ENCODE measurements around the gene P2RX2.

The P2RX2 gene

DNA sequence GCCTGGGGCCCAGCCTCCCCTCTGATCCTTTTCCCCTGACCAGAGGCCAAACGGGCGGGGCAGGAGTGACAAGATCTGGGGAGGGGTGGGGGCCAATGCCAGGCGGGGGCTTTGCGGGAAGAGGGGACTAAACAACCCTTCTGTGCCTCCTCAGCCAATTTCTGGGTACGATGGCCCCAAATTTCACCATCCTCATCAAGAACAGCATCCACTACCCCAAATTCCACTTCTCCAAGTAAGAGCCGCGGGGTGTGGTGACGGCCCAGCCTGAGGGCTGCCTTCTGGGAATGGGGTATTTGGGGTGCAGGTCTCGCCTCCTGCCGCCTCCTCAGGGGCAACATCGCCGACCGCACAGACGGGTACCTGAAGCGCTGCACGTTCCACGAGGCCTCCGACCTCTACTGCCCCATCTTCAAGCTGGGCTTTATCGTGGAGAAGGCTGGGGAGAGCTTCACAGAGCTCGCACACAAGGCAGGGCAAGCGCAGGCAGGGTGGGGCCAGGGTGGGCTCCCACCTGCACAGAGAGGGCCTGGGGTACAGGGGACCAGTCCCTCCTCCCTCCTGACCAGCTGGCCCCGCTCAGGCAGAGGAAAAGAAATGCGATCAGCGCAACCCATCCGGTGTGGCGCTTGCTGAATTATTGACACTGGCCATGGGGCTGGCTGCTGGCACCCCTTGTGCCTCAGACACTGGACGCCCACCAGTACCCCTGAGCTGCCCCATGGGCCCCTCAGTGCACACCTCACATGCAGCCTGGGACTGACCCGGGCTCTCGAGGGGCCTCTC lies 1.7 kb downstream of the P2RX2 start:
- DNase-seq, result no peak

DNA sequence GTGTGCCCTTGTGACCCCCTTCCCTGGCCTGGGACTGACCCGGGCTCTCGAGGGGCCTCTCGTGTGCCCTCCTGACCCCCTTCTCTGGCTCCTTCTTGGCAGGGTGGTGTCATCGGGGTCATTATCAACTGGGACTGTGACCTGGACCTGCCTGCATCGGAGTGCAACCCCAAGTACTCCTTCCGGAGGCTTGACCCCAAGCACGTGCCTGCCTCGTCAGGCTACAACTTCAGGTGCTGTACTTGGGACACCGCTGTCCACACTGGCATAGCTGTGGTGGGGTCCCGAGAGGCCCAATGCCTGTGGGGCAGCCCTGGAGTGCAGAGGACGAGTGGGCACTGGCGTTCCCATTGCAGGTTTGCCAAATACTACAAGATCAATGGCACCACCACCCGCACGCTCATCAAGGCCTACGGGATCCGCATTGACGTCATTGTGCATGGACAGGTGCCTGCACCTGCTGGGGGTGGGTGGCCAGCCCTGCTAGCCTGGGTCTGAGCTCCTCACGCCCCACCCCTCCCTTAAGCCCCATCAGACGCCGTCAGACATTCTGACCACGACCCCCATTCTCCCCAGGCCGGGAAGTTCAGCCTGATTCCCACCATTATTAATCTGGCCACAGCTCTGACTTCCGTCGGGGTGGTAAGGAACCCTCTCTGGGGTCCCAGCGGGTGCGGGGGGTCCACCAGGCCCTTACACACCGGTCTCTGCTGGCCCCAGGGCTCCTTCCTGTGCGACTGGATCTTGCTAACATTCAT lies 2.5 kb downstream of the P2RX2 start:
- no peak for DNase-seq

- no peak for DNase-seq
These were observed 3.3 kb downstream of the P2RX2 start for GRCh38 chr12:132621657-132622435.

- no peak for DNase-seq
These were observed 4.0 kb downstream of the P2RX2 start for GRCh38 chr12:132622437-132623071.

DNA sequence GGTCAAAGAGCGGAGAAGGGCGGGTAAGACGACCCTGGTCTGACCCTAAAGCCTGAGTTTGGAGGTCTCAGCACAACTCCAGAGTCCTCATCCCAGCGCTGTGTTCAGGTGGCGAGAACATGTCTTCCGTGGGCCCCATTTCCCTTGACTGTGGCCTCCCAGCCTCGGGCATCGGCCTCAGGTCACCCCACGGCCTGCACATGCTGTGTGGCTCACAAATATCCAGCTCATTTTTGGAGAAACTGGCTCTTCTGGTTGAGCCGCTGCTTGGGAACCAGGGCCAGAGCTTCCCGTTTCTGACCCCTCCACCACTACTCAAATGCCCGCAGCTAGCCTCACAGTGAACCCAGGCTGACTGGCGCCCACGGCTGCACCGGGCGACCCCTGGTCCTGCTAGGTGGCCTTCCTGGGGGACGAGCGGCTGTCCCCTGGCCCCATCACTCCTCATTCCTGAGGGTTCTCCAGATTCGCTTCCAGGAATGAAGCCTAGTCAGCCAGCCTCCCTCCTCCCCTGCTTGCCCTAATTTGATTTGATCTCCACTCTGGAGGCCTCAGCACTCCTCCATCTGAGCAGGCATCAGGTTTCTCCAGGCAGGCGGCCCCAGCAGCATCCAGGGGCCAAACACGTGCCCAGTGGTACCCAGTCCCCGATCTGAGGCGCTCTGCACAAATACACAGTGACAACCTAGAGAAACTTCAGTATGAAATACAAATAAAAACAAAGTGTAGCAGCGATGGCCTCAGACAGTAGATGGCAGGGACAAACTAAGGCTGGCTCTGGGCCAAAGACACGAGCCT lies 4.7 kb downstream of the P2RX2 start:
- DNase-seq, result no peak

DNA sequence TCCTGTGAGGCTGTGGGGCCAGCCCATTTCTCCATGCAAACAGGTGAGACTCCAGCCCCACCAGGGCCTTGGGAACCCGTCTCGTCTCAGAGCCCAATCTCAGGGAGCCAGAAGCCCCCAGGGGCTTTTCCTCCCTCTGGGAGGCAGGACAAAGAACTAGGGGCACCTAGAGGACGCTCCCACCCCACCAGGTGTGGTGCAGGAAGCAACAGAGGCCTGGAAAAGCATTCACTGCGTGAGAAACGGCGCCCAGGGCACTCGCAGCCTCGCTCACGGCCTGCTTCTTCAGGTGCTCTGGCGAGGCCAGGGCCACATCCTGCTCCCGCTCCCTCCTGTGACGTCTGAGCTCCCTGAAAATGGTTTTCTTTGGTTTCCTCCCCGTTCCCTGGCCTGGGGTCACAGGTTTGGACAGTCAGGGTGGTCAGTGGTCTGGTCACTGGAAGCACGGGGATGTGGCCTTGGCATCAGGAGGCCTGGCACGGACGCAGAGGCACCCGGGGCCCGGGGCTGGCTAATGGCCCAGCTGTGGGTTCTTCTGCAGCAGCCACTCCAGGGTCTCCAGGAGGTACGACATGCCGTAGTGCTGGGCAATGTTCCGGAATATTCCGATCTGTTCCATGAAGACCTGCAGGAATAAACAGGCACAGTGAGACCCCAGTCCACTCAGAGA lies 5.7 kb downstream of the P2RX2 start:
- no peak for DNase-seq

DNA sequence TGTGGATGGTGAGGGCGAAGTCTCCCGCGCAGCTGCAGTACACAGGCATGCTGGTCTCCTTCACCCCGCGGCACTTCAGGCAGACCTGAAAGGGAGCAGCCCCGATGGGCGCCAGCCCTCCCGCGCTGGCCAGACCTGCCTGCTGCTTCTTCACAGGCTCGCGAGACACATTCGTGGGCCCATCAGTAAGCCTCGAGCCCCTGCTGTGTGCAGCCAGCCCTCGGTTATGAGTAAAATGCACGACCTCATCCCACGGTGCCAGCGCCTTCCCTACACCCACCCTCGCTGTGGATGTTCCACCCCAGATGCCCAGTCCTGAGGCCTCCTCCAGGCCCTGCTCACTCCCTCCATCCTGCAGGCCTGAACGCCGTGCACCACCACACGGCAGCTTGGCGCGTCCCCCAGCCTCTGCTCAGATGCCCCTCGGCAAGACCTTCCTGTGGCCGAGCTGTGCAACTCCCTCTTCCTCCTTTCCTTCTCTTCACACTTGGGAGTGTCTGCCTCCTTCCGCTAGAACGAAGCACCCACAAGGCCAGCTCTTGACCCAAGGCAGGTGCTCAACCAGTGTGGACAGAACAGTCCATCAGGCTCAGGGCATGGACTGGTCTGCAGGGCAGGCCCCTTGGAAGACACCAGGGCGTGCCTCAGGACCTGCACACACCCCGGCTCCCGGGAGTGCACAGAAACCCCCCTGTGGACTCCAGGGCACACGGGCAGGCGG lies 6.5 kb downstream of the P2RX2 start:
- no peak for DNase-seq

GRCh38 chr12:132625731-132626430 lies 7.3 kb downstream of the P2RX2 start:
- no peak for DNase-seq

- DNase-seq, result no peak
These were observed 10.8 kb downstream of the P2RX2 start for GRCh38 chr12:132629330-132629729.

DNA sequence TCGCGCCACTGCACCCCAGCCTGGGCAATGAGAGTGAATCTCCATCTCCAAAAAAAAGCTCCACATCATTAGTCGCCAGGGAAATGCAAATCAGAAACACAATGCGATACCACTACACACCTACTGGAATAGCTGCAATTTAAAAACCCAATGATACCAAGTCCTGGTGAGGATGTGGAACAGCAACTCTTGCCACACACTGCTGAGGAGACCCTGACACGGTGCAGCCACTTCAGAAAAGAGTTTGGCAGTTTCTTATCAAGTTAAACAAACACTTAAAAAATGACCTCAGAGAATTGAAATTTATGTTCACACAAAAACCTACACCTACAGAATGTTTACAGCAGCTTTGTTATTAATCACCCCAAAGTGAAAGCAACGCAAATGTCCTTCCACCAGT lies 12.1 kb downstream of the P2RX2 start:
- DNase-seq, result no peak

DNA sequence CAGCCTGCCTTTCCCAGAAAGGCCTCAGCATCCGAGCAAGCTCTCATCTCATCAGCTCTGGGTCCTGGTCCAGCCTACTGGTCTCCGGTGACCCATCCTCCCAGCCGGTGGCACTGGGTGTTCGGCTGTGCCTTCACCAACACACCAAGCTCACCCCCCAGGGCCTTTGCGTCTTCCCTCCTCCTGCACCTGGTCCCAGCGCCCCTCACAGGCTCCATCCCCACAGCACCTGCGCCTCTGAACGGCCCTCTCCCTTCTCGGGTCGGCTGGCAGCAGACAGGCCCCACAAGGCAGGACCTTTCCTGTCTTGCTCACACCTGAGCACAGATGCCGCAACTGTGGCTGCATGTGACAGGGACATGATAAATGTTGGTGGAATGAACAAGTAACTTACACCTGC lies 13.1 kb downstream of the P2RX2 start:
- no peak for DNase-seq

- DNase-seq, result no peak
These were observed 14.1 kb downstream of the P2RX2 start for GRCh38 chr12:132632521-132633228.

DNA sequence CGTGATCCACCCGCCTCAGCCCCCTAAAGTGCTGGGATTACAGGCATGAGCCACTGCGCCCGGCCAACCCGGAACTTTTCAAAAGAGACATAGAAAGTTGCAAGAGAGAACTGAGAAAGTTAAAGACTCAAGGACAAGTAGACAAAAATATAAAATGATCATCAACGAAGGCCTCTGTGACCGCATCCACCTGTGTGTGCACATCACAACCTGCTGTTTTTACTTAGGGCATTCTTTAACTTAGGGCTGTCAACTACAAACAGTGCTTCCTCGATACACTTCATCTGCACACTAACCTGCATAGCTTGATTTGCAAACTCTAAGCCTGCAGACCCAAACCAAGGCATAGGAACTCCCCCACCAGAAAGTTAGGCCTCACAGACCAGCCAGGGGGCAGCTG lies 14.8 kb downstream of the P2RX2 start:
- no peak for DNase-seq

DNA sequence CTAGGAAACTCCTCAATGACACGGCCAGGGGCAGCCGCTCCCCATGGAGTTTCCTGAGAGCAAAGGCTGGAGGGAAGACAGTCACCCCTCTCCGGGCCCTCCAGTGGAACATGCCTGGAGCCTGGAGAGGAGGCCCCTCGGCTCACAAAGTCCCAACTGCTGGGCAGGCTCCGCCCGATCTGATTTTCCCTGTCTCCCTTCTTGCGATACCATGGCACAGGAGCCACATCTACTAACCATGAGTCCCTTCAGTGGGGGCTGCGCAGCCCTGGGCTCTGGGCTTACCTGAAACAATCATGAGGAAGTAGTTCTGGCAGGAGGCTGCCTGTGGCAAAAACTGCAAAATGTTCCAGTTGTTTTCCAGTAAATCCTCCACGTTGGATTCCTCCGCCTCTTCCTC lies 15.3 kb downstream of the P2RX2 start:
- no peak for DNase-seq

- no peak for DNase-seq
These were observed 15.9 kb downstream of the P2RX2 start for GRCh38 chr12:132634411-132634990.

DNA sequence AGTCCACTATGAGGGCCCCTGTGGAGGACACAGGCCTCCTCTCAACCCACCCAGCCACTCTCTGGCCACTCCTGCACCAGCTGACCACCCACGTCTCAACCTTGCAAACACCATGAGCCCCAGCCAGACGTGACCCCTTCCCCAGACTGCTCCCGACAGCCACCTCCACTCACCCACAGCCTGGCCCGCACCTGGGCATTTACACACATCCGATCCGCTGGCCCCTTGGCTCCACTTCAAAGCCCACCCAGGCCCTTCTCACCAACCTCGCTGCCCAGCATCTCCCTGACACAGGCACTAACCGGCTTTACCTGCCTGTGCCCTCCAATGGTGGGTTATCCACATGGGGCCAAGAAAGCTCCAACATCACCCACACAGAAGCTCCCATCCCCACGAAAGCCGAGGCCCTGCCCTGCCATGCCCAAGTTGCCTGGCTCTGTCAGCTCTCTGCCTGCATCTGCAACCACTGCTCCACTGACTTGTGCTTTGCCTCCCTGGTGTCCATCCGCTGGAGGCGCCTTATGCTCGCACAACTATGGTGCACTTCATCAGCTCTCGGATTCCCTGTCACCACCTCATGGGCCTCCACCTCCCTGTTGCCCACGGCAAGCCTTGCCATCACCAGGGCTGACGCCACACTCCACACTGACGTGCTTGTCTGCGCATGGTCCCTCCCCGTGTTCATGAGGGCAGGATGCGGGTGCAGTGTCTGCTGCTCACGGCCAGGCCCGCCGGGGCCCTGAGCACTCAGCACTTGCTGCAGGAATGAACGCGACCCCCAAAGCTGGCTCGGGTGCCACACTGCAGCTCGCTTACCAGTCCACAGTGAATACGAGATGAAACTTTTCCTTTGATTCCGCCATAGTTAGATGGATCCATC lies 16.7 kb downstream of the P2RX2 start:
- no peak for DNase-seq

- no peak for DNase-seq
These were observed 19.2 kb downstream of the P2RX2 start for GRCh38 chr12:132637811-132638210.
